Caco-2 (cell line): ENCODE measurements around the gene RHEBL1. TPM values are rescaled to one million over a fixed set of nuclear protein-coding genes. Genes with fewer than 3 reads are reported as not detected.

ENCODE experiments used
- BruUV-seq: library from RNA; stranded (reverse); fragments of 400-500 nt; replicated peaks from 2 replicates; lab custom pipeline; 2021; lab: Mats Ljungman, UMichigan
- CTCF ChIA-PET: fragments of 300-600 bp; sonication (Branson Sonifier 250); formaldehyde crosslinking; loops from one replicate; lab custom pipeline; 2022; ENCODE audit warnings: antibody characterized with exemption; lab: Charles Lee
- POLR2A ChIA-PET: fragments of 300-600 bp; sonication (Branson Sonifier 250); formaldehyde crosslinking; loops from one replicate; lab custom pipeline; 2022; ENCODE audit warnings: antibody characterized with exemption; lab: Charles Lee
- DNase-seq, 2 experiments: peaks; one replicate each; pipeline versions ENCODE4 v3.0.0 to v3.0.0-alpha.2; 2020 to 2022
- H3K27me3 ChIP-seq: replicated peaks from 2 replicates; pipeline ENCODE4 v1.6.0; 2011; ENCODE audit warnings: low read length; ENCODE audit not compliant: control insufficient read depth, insufficient read depth
- H3K36me3 ChIP-seq: 2 replicates; pipeline ENCODE4 v1.5.1; 2011; ENCODE audit warnings: low read length; ENCODE audit not compliant: control insufficient read depth, insufficient read depth
- H3K4me1 ChIP-seq: fragments of 250-450 bp; sonication (Bioruptor Pico); 2 replicates; pipeline ENCODE4 v1.5.1; 2020; ENCODE audit warnings: mild to moderate bottlenecking
- H3K4me3 ChIP-seq: 2 replicates; pipeline ENCODE4 v1.5.1; 2011; ENCODE audit warnings: low read depth, mild to moderate bottlenecking, control low read depth, low read length
- H3K9me3 ChIP-seq: fragments of 250-450 bp; sonication (Bioruptor Pico); 2 replicates; pipeline ENCODE4 v1.5.1; 2020; ENCODE audit warnings: mild to moderate bottlenecking, moderate library complexity
- H3K27ac Mint-ChIP-seq: one replicate; pipeline ENCODE4 v1.8.0; 2022; ENCODE audit warnings: mixed read lengths; ENCODE audit not compliant: unreplicated experiment
- H3K27me3 Mint-ChIP-seq: one replicate; pipeline ENCODE4 v1.8.0; 2022; ENCODE audit warnings: mixed read lengths; ENCODE audit not compliant: insufficient read depth, unreplicated experiment
- H3K36me3 Mint-ChIP-seq: one replicate; pipeline ENCODE4 v1.8.0; 2022; ENCODE audit warnings: mild to moderate bottlenecking, mixed read lengths; ENCODE audit not compliant: insufficient read depth, unreplicated experiment
- H3K4me1 Mint-ChIP-seq: one replicate; pipeline ENCODE4 v1.8.0; 2022; ENCODE audit warnings: low read depth, mixed read lengths; ENCODE audit not compliant: unreplicated experiment
- H3K4me3 Mint-ChIP-seq: one replicate; pipeline ENCODE4 v1.8.0; 2022; ENCODE audit warnings: mild to moderate bottlenecking, moderate library complexity, mixed read lengths; ENCODE audit not compliant: unreplicated experiment
- H3K9me3 Mint-ChIP-seq: one replicate; pipeline ENCODE4 v1.8.0; 2022; ENCODE audit warnings: mixed read lengths; ENCODE audit not compliant: unreplicated experiment
- intact Hi-C: fragments of 100-400 bp; cut with micrococcal nuclease; formaldehyde crosslinking; loops from one replicate; pipeline ENCODE4 v1.10.0; 2022; ENCODE audit not compliant: unreplicated experiment
- total RNA-seq: library from RNA; stranded (reverse); gene quantifications from 2 replicates; pipeline ENCODE4 v1.2.3, GENCODE V29; 2022
- TF ChIP-seq, protein P1 (sequence below), 2 experiments: fragments of 200-600 bp in 1 of 2; IDR thresholded peaks; 1 replicate in 1 of 2; 2 replicates in 1 of 2; pipeline versions ENCODE4 v1.5.1 to v1.8.0; 2011 to 2022; ENCODE audit warnings: antibody characterized with exemption in 1 of 2, control low read depth in 1 of 2, inconsistent platforms in 1 of 2, low read depth in 1 of 2, low read length in 1 of 2, mild to moderate bottlenecking in 1 of 2, moderate library complexity in 1 of 2; ENCODE audit not compliant: insufficient read depth in 1 of 2, severe bottlenecking in 1 of 2, unreplicated experiment in 1 of 2

RHEBL1 gene
- total RNA-seq, 1 experiment from 2014 or later: 2.5 TPM

DNA sequence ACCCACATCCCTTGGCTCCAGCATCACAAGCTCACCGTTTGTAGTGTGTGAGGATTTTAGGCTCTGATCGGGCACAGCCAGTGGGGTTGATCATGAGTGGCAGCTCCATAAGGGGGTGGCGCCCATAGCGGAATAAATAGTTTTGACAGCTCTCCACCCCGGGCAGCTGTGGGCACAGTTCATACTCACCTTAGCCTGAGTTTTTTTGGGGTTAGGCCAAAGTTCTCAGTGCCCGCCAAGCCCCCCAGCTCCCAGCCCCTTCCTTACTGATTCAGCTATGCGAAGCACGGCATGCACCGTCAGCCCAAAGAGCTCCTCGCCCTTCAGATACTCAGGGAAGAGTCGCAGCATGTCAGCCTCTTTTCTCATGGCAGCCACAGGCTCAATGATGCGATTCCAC lies 45.2 kb downstream of the RHEBL1 start:
- intact Hi-C loops: no loop called here
- BruUV-seq: no TSS peak
- Mint-ChIP-seq H3K27me3 (no peaks in the 10 kb centered on the region), H3K9me3 (no peaks in the 10 kb centered on the region), H3K27ac (no peak overlapping the region), H3K4me1 (peaks cover 2% of the 10 kb centered on the region), H3K4me3 (no peak overlapping the region), H3K36me3 (peaks cover 88% of the 10 kb centered on the region)
- no peaks in the 10 kb centered on the region for H3K9me3 ChIP-seq
- no peak for DNase-seq
- H3K4me3 ChIP-seq: no peak overlapping the region
- H3K36me3 ChIP-seq: peaks cover 12% of the 10 kb centered on the region
- H3K27me3 ChIP-seq: no peaks in the 10 kb centered on the region
- H3K4me1 ChIP-seq: no peaks in the 10 kb centered on the region
- POLR2A ChIA-PET: interaction anchor here (0.6 kb wide), 1 partner anchor 235 kb away, joined by 7 read pairs; no protein-coding TSS in a partner anchor
- TF ChIP-seq, protein P1, sequence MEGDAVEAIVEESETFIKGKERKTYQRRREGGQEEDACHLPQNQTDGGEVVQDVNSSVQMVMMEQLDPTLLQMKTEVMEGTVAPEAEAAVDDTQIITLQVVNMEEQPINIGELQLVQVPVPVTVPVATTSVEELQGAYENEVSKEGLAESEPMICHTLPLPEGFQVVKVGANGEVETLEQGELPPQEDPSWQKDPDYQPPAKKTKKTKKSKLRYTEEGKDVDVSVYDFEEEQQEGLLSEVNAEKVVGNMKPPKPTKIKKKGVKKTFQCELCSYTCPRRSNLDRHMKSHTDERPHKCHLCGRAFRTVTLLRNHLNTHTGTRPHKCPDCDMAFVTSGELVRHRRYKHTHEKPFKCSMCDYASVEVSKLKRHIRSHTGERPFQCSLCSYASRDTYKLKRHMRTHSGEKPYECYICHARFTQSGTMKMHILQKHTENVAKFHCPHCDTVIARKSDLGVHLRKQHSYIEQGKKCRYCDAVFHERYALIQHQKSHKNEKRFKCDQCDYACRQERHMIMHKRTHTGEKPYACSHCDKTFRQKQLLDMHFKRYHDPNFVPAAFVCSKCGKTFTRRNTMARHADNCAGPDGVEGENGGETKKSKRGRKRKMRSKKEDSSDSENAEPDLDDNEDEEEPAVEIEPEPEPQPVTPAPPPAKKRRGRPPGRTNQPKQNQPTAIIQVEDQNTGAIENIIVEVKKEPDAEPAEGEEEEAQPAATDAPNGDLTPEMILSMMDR (IDR thresholded peaks at IDR 0.05; ENCODE audit: insufficient read depth in 1 of 2, low read depth in 1 of 2, low read length in 1 of 2, severe bottlenecking in 1 of 2, unreplicated experiment in 1 of 2): no peak
- CTCF ChIA-PET: interaction anchor here (0.5 kb wide), 1 partner anchor 54 kb away, joined by 3 read pairs; no protein-coding TSS in a partner anchor

DNA sequence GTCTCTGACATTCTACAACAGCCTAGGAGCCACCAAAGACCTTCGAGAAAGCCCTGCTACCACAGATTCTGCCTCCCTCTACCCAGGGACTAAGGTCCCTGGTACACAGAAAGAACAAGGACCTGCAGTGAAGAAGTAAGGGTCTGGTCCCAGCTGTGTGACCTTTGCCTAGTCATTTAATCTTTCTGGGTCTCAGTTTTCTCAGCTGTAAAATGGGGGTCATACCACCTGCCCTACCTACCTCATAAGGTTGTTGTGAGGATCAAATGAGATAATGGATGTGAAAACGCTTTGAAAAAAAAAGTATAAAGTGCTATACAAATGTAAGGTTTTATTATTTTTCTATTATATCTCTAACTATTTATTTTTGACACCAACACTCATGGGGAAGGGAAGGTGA lies 46.0 kb downstream of the RHEBL1 start:
- Histone ChIP-seq H3K4me1 (no peaks in the 10 kb centered on the region), H3K4me3 (no peak overlapping the region), H3K9me3 (no peaks in the 10 kb centered on the region), H3K27me3 (no peaks in the 10 kb centered on the region), H3K36me3 (peaks cover 12% of the 10 kb centered on the region)
- intact Hi-C loops: no loop called here
- Mint-ChIP-seq H3K27ac (no peak overlapping the region), H3K36me3 (peaks cover 88% of the 10 kb centered on the region), H3K27me3 (no peaks in the 10 kb centered on the region), H3K4me1 (peaks cover 9% of the 10 kb centered on the region), H3K4me3 (no peak overlapping the region), H3K9me3 (no peaks in the 10 kb centered on the region)
- no TSS peak for BruUV-seq
- DNase-seq: no peak
- ChIA-PET POLR2A (no interaction called here), CTCF (interaction anchor here (0.5 kb wide), 1 partner anchor 54 kb away, joined by 3 read pairs; no protein-coding TSS in a partner anchor)
- TF ChIP-seq, protein P1 (IDR thresholded peaks at IDR 0.05; ENCODE audit: insufficient read depth in 1 of 2, low read depth in 1 of 2, low read length in 1 of 2, severe bottlenecking in 1 of 2, unreplicated experiment in 1 of 2): no peak

DNA sequence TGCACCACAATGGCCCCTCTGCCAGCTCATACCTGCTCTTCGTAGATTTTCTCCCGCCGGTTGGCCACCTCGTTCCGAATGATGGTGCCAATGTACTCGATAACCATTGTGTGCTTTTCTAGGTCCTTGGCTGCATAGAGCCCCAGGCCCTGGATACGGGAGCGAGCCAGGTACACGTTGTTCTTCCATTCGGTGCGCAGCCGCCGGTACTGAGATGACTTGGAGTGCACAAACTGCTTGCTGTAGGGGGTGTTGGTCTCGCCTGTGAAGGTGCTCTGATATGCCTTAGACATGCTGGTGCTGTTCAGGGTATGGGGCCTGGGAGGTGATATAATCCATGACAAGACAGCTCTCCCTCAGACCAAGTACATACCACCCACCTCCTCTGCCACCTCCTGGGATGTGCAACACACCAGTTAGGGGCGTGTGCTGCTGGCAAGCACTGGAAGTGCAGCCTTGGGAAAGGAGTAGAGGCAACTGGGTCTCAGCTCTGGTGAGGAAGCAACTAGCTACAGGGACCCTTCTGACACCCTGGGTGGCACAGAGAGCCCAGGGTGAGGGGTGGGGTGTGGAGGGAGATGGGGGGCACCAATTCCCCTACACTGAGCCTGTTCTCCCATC lies 47.1 kb downstream of the RHEBL1 start:
- Histone ChIP-seq H3K27me3 (no peaks in the 10 kb centered on the region), H3K36me3 (peaks cover 7% of the 10 kb centered on the region), H3K4me1 (0 out of 2 replicates have a peak, but pooled peaks cover under 1% of the 10 kb centered on the region), H3K4me3 (no peak overlapping the region), H3K9me3 (no peaks in the 10 kb centered on the region)
- peaks cover 85% of the 10 kb centered on the region for H3K36me3 Mint-ChIP-seq
- H3K4me1 Mint-ChIP-seq: peaks cover 9% of the 10 kb centered on the region
- POLR2A ChIA-PET: no interaction called here
- H3K27ac Mint-ChIP-seq: peak overlapping the region; percentile 18
- intact Hi-C loops: no loop called here
- H3K27me3 Mint-ChIP-seq: no peaks in the 10 kb centered on the region
- H3K4me3 Mint-ChIP-seq: no peak overlapping the region
- CTCF ChIA-PET: interaction anchor here (1.0 kb wide), 1 partner anchor 26 kb away, joined by 3 read pairs; no protein-coding TSS in a partner anchor
- peak; percentile 1 to 34 for DNase-seq
- TF ChIP-seq, protein P1 (IDR thresholded peaks at IDR 0.05; ENCODE audit: insufficient read depth in 1 of 2, low read depth in 1 of 2, low read length in 1 of 2, severe bottlenecking in 1 of 2, unreplicated experiment in 1 of 2): no peak
- no TSS peak for BruUV-seq
- H3K9me3 Mint-ChIP-seq: no peaks in the 10 kb centered on the region
